Thyroid gland (tissue), 4 donors: ENCODE measurements around the gene RNF215. TPM values are rescaled to one million over a fixed set of nuclear protein-coding genes. Genes with fewer than 3 reads are reported as not detected.
A peak's percentile ranks its signal among the peaks of the same experiment; 100 is the strongest.
"Not testable (repeated sequence)": the region's sequence is repeated elsewhere in the genome, so short reads cannot be mapped to it uniquely, and the experiment has no call there.

Experiments
- DNase-seq, 2 donors: peaks; one replicate each; pipeline ENCODE4 v3.0.0-alpha.2; 2019
- H3K27ac ChIP-seq, 3 donors: fragments of 200-600 bp; sonication (generic); 1 replicate in 2 of 3; 2 replicates in 1 of 3; pipeline ENCODE4 v1.5.1; 2016 to 2019; ENCODE audit warnings: mild to moderate bottlenecking in 1 of 3, moderate library complexity in 1 of 3
- H3K27me3 ChIP-seq: fragments of 200-600 bp; sonication (generic); one replicate; pipeline ENCODE4 v1.5.1; 2019
- H3K36me3 ChIP-seq, 2 donors: fragments of 200-600 bp; sonication (generic); one replicate each; pipeline ENCODE4 v1.5.1; 2016 to 2019
- H3K4me1 ChIP-seq, 2 donors: fragments of 200-600 bp; sonication (generic); one replicate each; pipeline ENCODE4 v1.5.1; 2017 to 2019
- H3K4me3 ChIP-seq, 3 donors: fragments of 200-600 bp; sonication (generic); replicated peaks in 1 of 3; 1 replicate in 2 of 3; 2 replicates in 1 of 3; pipeline ENCODE4 v1.5.1; 2016; ENCODE audit warnings: mild to moderate bottlenecking in 1 of 3
- H3K9me3 ChIP-seq: fragments of 200-600 bp; sonication (generic); one replicate; pipeline ENCODE4 v1.5.1; 2017
- CTCF ChIP-seq, 6 experiments: fragments of 200-600 bp in 3 of 6; fragments of 450-650 bp in 3 of 6; sonication (generic) in 3 of 6; IDR thresholded peaks; one replicate each; pipeline ENCODE4 v1.5.1; 2016 to 2019; ENCODE audit warnings: antibody characterized with exemption in 6 of 6, mild to moderate bottlenecking in 2 of 6, inconsistent platforms in 1 of 6, moderate library complexity in 1 of 6
- POLR2A ChIP-seq, 2 donors: fragments of 450-650 bp; IDR thresholded peaks; one replicate each; pipeline ENCODE4 v1.6.1; 2017; ENCODE audit warnings: antibody characterized with exemption in 2 of 2, mild to moderate bottlenecking in 2 of 2, moderate library complexity in 1 of 2
- WGBS, 2 donors: methylation state at CpG; one replicate each; pipeline ENCODE4 v1.1.5; 2017; 5-methylcytosine and 5-hydroxymethylcytosine counted together
- intact Hi-C: fragments of 100-400 bp; cut with DNase I; formaldehyde crosslinking; loops from one replicate; pipeline ENCODE4 v1.15.1; 2023
- total RNA-seq, 4 donors: library from RNA; depleted of rRNA; stranded (reverse); fragments of >200 nt; gene quantifications; one replicate each; pipeline ENCODE4 v1.2.3, GENCODE V29; 2016

The RNF215 gene
- total RNA-seq, 4 donors from 2014 or later: 14.8 to 25.5 (median 18.8) TPM

- Histone ChIP-seq H3K4me1 (no peaks in the 10 kb centered on the region), H3K27me3 (no peaks in the 10 kb centered on the region), H3K36me3 (peaks cover 65 to 78% of the 10 kb centered on the region in 2 donors), H3K4me3 (no peak overlapping the region), H3K27ac (no peak overlapping the region), H3K9me3 (no peaks in the 10 kb centered on the region)
- intact Hi-C loops: no loop called here
- DNase-seq: no peak
- no peak for TF ChIP-seq CTCF (IDR thresholded peaks at IDR 0.05)
- no peak for TF ChIP-seq POLR2A (IDR thresholded peaks at IDR 0.05)
- 77 to 84% methylated on average over 5 of the region's 5 CpGs for WGBS, 2 donors
Observed at GRCh38 chr22:30347255-30347892, 39.8 kb downstream of the RNF215 start.

GRCh38 chr22:30344447-30345200 lies 42.6 kb downstream of the RNF215 start:
- Histone ChIP-seq H3K27me3 (no peaks in the 10 kb centered on the region), H3K27ac (no peak overlapping the region), H3K4me3 (no peak overlapping the region), H3K36me3 (peaks cover 81 to 83% of the 10 kb centered on the region in 2 donors), H3K4me1 (no peaks in the 10 kb centered on the region), H3K9me3 (no peaks in the 10 kb centered on the region)
- no peak for DNase-seq
- TF ChIP-seq CTCF (IDR thresholded peaks at IDR 0.05) (no peak), POLR2A (IDR thresholded peaks at IDR 0.05) (no peak)
- intact Hi-C loops: no loop called here
- WGBS, 2 donors: 91 to 95% methylated on average over 13 of the region's 13 CpGs

GRCh38 chr22:30340911-30341685 lies 46.1 kb downstream of the RNF215 start:
- no peak for DNase-seq
- intact Hi-C loops: no loop called here
- Histone ChIP-seq H3K9me3 (no peaks in the 10 kb centered on the region), H3K4me1 (peaks cover 5 to 6% of the 10 kb centered on the region in 2 donors), H3K27ac (no peak overlapping the region), H3K36me3 (peaks cover 98 to 100% of the 10 kb centered on the region in 2 donors), H3K27me3 (no peaks in the 10 kb centered on the region), H3K4me3 (no peak overlapping the region)
- 78 to 84% methylated on average over 14 to 15 of the region's 16 CpGs for WGBS, 2 donors
- TF ChIP-seq POLR2A (IDR thresholded peaks at IDR 0.05): no peak
- TF ChIP-seq CTCF (IDR thresholded peaks at IDR 0.05): no peak

- H3K9me3 ChIP-seq: no peaks in the 10 kb centered on the region
- DNase-seq: no peak
- no peaks in the 10 kb centered on the region for H3K27me3 ChIP-seq
- WGBS, 2 donors: 93 to 95% methylated on average over 7 of the region's 7 CpGs
- no peak overlapping the region for H3K4me3 ChIP-seq
- no peak for TF ChIP-seq CTCF (IDR thresholded peaks at IDR 0.05)
- no peak for TF ChIP-seq POLR2A (IDR thresholded peaks at IDR 0.05)
- intact Hi-C loops: no loop called here
- H3K27ac ChIP-seq: peak overlapping the region in 2 of 3 donors; percentile 10 to 32
- peaks cover 5 to 6% of the 10 kb centered on the region in 2 donors for H3K4me1 ChIP-seq
- H3K36me3 ChIP-seq: peaks cover 98 to 100% of the 10 kb centered on the region in 2 donors
Observed at GRCh38 chr22:30338802-30339201, 48.4 kb downstream of the RNF215 start.

GRCh38 chr22:30338341-30338740 lies 48.9 kb downstream of the RNF215 start:
- 49 to 61% methylated on average over 9 of the region's 9 CpGs for WGBS, 2 donors
- intact Hi-C loops, H3K4me1 ChIP-seq, H3K27me3 ChIP-seq, H3K4me3 ChIP-seq, H3K9me3 ChIP-seq: not testable (repeated sequence)
- Histone ChIP-seq H3K36me3 (peaks cover 98 to 100% of the 10 kb centered on the region in 2 donors), H3K27ac (peak overlapping the region in 2 of 3 donors; percentile 10 to 32)
- peak; percentile 58 to 61 for DNase-seq
